H1 (cell line): ENCODE data around the gene PPM1N. TPM values are rescaled to one million over a fixed set of nuclear protein-coding genes. Genes with fewer than 3 reads are reported as not detected.

Source experiments
- CTCF ChIA-PET: fragments of 300-600 bp; sonication (Branson Sonifier 250); formaldehyde crosslinking; loops from one replicate; lab custom pipeline; 2021; ENCODE audit not compliant: partially characterized antibody; lab: Charles Lee
- POLR2A ChIA-PET: fragments of 300-600 bp; sonication (Branson Sonifier 250); formaldehyde crosslinking; loops from one replicate; lab custom pipeline; 2021; ENCODE audit warnings: inconsistent platforms; ENCODE audit not compliant: partially characterized antibody; lab: Charles Lee
- DNase-seq, 2 experiments: peaks; one replicate each; pipeline versions ENCODE4 v3.0.0 to v3.0.0-alpha.2; 2010 to 2022; ENCODE audit warnings: low spot score in 2 of 2, low read depth in 1 of 2, mixed read lengths in 1 of 2
- FAIRE-seq: peaks from 2 replicates; lab custom pipeline; 2011; peaks lifted over from hg19 to GRCh38; lab: Jason Lieb, UNC
- H2AFZ ChIP-seq: 2 replicates; pipeline ENCODE4 v1.8.1; 2012; ENCODE audit warnings: low read length, inconsistent platforms
- H2AK5ac ChIP-seq: 2 replicates; pipeline ENCODE4 v1.6.1; 2013; ENCODE audit warnings: low read depth, low read length
- H2BK120ac ChIP-seq: replicated peaks from 2 replicates; pipeline ENCODE3; 2013; ENCODE audit warnings: low read depth, low read length, inconsistent platforms
- H2BK12ac ChIP-seq: 2 replicates; pipeline ENCODE4 v1.6.1; 2013; ENCODE audit warnings: low read depth, low read length
- H2BK15ac ChIP-seq: 2 replicates; pipeline ENCODE4 v1.6.1; 2013; ENCODE audit warnings: low read length
- H2BK20ac ChIP-seq: 2 replicates; pipeline ENCODE4 v1.6.1; 2013; ENCODE audit warnings: low read length
- H2BK5ac ChIP-seq: 2 replicates; pipeline ENCODE4 v1.6.1; 2013; ENCODE audit warnings: low read depth, low read length
- H3K14ac ChIP-seq: 2 replicates; pipeline ENCODE4 v1.6.1; 2013; ENCODE audit warnings: inconsistent platforms; ENCODE audit not compliant: insufficient read length
- H3K18ac ChIP-seq: 2 replicates; pipeline ENCODE4 v1.6.1; 2013; ENCODE audit warnings: low read length; ENCODE audit errors: extremely low read depth
- H3K23ac ChIP-seq: 2 replicates; pipeline ENCODE4 v1.6.1; 2013; ENCODE audit warnings: inconsistent platforms; ENCODE audit not compliant: insufficient read length
- H3K23me2 ChIP-seq: 2 replicates; pipeline ENCODE4 v1.6.1; 2013; ENCODE audit warnings: low read depth, low read length
- H3K27ac ChIP-seq: 2 replicates; pipeline ENCODE4 v1.6.1; 2011; ENCODE audit warnings: low read depth, low read length, inconsistent platforms
- H3K27me3 ChIP-seq, 4 experiments: replicated peaks in 1 of 4; 1 replicate in 1 of 4; 2 replicates in 3 of 4; pipeline versions ENCODE4 v1.6.1 to v1.8.1; 2011 to 2013; ENCODE audit warnings: low read length in 3 of 4, mild to moderate bottlenecking in 3 of 4, inconsistent platforms in 2 of 4, mixed read lengths in 2 of 4, moderate library complexity in 1 of 4; ENCODE audit not compliant: control insufficient read depth in 3 of 4, insufficient read depth in 3 of 4; ENCODE audit errors: extremely low read depth in 1 of 4
- H3K36me3 ChIP-seq, 4 experiments: 2 replicates each; pipeline versions ENCODE4 v1.6.1 to v1.8.1; 2011 to 2013; ENCODE audit warnings: mild to moderate bottlenecking in 4 of 4, low read length in 3 of 4, moderate library complexity in 2 of 4, control low read depth in 1 of 4, inconsistent platforms in 1 of 4; ENCODE audit not compliant: insufficient read depth in 4 of 4, control insufficient read depth in 2 of 4
- H3K4ac ChIP-seq: replicated peaks from 2 replicates; pipeline ENCODE3; 2013; ENCODE audit warnings: low read length, low read depth, mixed read lengths, inconsistent platforms; ENCODE audit not compliant: insufficient read length
- H3K4me1 ChIP-seq, 4 experiments: replicated peaks in 1 of 4; 1 replicate in 1 of 4; 2 replicates in 3 of 4; pipeline versions ENCODE4 v1.6.1 to v1.8.1; 2011 to 2013; ENCODE audit warnings: low read length in 3 of 4, inconsistent platforms in 2 of 4, mixed read lengths in 1 of 4; ENCODE audit not compliant: insufficient read depth in 4 of 4, control insufficient read depth in 3 of 4
- H3K4me2 ChIP-seq, 2 experiments: 2 replicates each; pipeline versions ENCODE4 v1.6.1 to v1.8.1; 2011 to 2013; ENCODE audit warnings: low read depth in 2 of 2, low read length in 2 of 2, control low read depth in 1 of 2, inconsistent platforms in 1 of 2, mild to moderate bottlenecking in 1 of 2; ENCODE audit not compliant: insufficient read depth in 1 of 2
- H3K4me3 ChIP-seq, 4 experiments: fragments of 200-600, 300-600 bp in 1 of 4; sonication (generic), shearing (Covaris generic), sonication (Bioruptor Twin) in 1 of 4; 2 replicates each; pipeline versions ENCODE4 v1.5.1 to v1.8.1; 2011 to 2016; ENCODE audit warnings: low read length in 4 of 4, low read depth in 3 of 4, control low read depth in 2 of 4, inconsistent platforms in 2 of 4, mild to moderate bottlenecking in 2 of 4, mixed read lengths in 1 of 4, moderate library complexity in 1 of 4; ENCODE audit not compliant: insufficient read depth in 2 of 4; ENCODE audit errors: extremely low read depth in 1 of 4
- H3K56ac ChIP-seq: replicated peaks from 2 replicates; pipeline ENCODE3; 2013; ENCODE audit warnings: low read depth, mild to moderate bottlenecking, mixed read lengths, low read length, inconsistent platforms; ENCODE audit not compliant: insufficient read length
- H3K79me1 ChIP-seq: 2 replicates; pipeline ENCODE4 v1.6.1; 2013; ENCODE audit warnings: low read depth, low read length, control low read depth
- H3K79me2 ChIP-seq, 2 experiments: 2 replicates each; pipeline versions ENCODE4 v1.6.1 to v1.8.1; 2012 to 2013; ENCODE audit warnings: low read length in 2 of 2, mild to moderate bottlenecking in 2 of 2, inconsistent platforms in 1 of 2; ENCODE audit not compliant: insufficient read depth in 2 of 2, control insufficient read depth in 1 of 2
- H3K9ac ChIP-seq, 4 experiments: replicated peaks in 1 of 4; 1 replicate in 1 of 4; 2 replicates in 3 of 4; pipeline versions ENCODE4 v1.6.1 to v1.8.1; 2011 to 2013; ENCODE audit warnings: low read depth in 3 of 4, low read length in 3 of 4, control low read depth in 2 of 4, mild to moderate bottlenecking in 2 of 4, moderate library complexity in 2 of 4, inconsistent platforms in 1 of 4; ENCODE audit errors: extremely low read depth in 1 of 4
- H3K9me3 ChIP-seq, 2 experiments: 2 replicates each; pipeline versions ENCODE4 v1.6.1 to v1.8.1; 2012 to 2013; ENCODE audit warnings: mild to moderate bottlenecking in 2 of 2, moderate library complexity in 2 of 2, control low read depth in 1 of 2, inconsistent platforms in 1 of 2, low read depth in 1 of 2, low read length in 1 of 2, mixed read lengths in 1 of 2; ENCODE audit not compliant: insufficient read depth in 2 of 2
- H4K20me1 ChIP-seq, 2 experiments: replicated peaks in 1 of 2; 2 replicates each; pipeline versions ENCODE3 to v1.8.1; 2011 to 2013; ENCODE audit warnings: inconsistent platforms in 2 of 2, low read length in 2 of 2, mild to moderate bottlenecking in 1 of 2; ENCODE audit not compliant: insufficient read depth in 2 of 2, control insufficient read depth in 1 of 2
- H4K5ac ChIP-seq: 2 replicates; pipeline ENCODE4 v1.6.1; 2013; ENCODE audit warnings: low read length, low read depth, mixed read lengths, inconsistent platforms; ENCODE audit not compliant: insufficient read length
- H4K8ac ChIP-seq: 2 replicates; pipeline ENCODE4 v1.8.0; 2013; ENCODE audit warnings: mild to moderate bottlenecking, moderate library complexity, low read length, inconsistent platforms; ENCODE audit not compliant: insufficient read depth; ENCODE audit errors: extremely low read depth
- H4K91ac ChIP-seq: replicated peaks from 2 replicates; pipeline ENCODE3; 2013; ENCODE audit warnings: low read length, mixed read lengths, inconsistent platforms; ENCODE audit not compliant: insufficient read length
- CBX5 ChIP-seq: fragments of 300-800, 300-1000 bp; sonication (generic); IDR thresholded peaks from 2 replicates; pipeline ENCODE4 v1.7.1; 2016; ENCODE audit warnings: antibody characterized with exemption, low read length, low read depth
- POLR2A ChIP-seq, 2 experiments: IDR thresholded peaks; 1 replicate in 1 of 2; 2 replicates in 1 of 2; pipeline ENCODE4 v1.6.1; 2011; ENCODE audit warnings: low read depth in 2 of 2, low read length in 2 of 2, mild to moderate bottlenecking in 2 of 2; ENCODE audit errors: control extremely low read depth in 1 of 2
- WGBS, 2 experiments: shearing (Covaris generic) in 1 of 2; methylation state at CpG; one replicate each; pipeline versions ENCODE4 v1.1.6 to v1.1.7; 2013 to 2015; ENCODE audit warnings: low lambda C conversion rate in 2 of 2, mixed read lengths in 2 of 2, inconsistent platforms in 1 of 2, low coverage in 1 of 2, missing lambda C conversion rate in 1 of 2; ENCODE audit not compliant: insufficient replicate concordance in 2 of 2, insufficient coverage in 1 of 2, insufficient read length in 1 of 2; ENCODE audit errors: extremely low coverage in 1 of 2, missing lambda C conversion rate in 1 of 2; 5-methylcytosine and 5-hydroxymethylcytosine counted together
- polyA plus RNA-seq, 7 experiments: library from polyadenylated mRNA; depleted of rRNA in 3 of 7; stranded (reverse) in 5 of 7; unstranded in 2 of 7; fragments of >200 nt in 5 of 7; fragments of 200-250 nt in 2 of 7; gene quantifications; 1 replicate in 5 of 7; 2 replicates in 1 of 7; 4 replicates in 1 of 7; pipeline versions ENCODE4 v1.2.1 to v1.2.3, GENCODE V29; 2011 to 2013; ENCODE audit warnings: missing spikeins in 2 of 7, mixed read lengths in 2 of 7
- total RNA-seq: library from RNA; stranded (reverse); fragmentation: NEBNext Ultra II Directional; extraction: Animal tissue kit (Norgen Biotek cat#: 25700); gene quantifications from 2 replicates; pipeline ENCODE4 v1.2.1, GENCODE V29; 2021
- TF ChIP-seq, protein P1 (sequence below): IDR thresholded peaks from 2 replicates; pipeline ENCODE4 v1.6.1; 2012; ENCODE audit warnings: inconsistent platforms
- TF ChIP-seq, protein P2 (sequence below), 3 experiments: IDR thresholded peaks; 1 replicate in 2 of 3; 2 replicates in 1 of 3; pipeline versions ENCODE4 v1.5.1 to v1.6.1; 2011; ENCODE audit warnings: low read length in 3 of 3, mild to moderate bottlenecking in 3 of 3, inconsistent platforms in 2 of 3, low read depth in 1 of 3, moderate library complexity in 1 of 3; ENCODE audit not compliant: insufficient read depth in 1 of 3; ENCODE audit errors: control extremely low read depth in 1 of 3
- TF ChIP-seq, protein P3 (sequence below): IDR thresholded peaks from 2 replicates; pipeline ENCODE4 v1.6.1; 2011; ENCODE audit warnings: low read length, improper control_type of control experiment

PPM1N gene
- total and polyA plus RNA-seq, 2 of the 8 experiments (the other 6 are each of a cell fraction or from before 2014, with no cell fraction given), result 12.2 to 14.4 TPM

DNA sequence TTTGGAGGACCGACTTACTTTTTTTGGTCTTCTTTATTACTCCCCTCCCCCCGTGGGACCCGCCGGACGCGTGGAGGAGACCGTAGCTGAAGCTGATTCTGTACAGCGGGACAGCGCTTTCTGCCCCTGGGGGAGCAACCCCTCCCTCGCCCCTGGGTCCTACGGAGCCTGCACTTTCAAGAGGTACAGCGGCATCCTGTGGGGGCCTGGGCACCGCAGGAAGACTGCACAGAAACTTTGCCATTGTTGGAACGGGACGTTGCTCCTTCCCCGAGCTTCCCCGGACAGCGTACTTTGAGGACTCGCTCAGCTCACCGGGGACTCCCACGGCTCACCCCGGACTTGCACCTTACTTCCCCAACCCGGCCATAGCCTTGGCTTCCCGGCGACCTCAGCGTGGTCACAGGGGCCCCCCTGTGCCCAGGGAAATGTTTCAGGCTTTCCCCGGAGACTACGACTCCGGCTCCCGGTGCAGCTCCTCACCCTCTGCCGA is 30.0 kb upstream of the PPM1N start:
- no peaks in the 10 kb centered on the region for H3K9me3 ChIP-seq
- no peak overlapping the region; the same call in 1 of the 2 replicates for H2BK5ac ChIP-seq
- H3K4ac ChIP-seq, result no peak overlapping the region
- H3K14ac ChIP-seq, result no peak overlapping the region
- peak overlapping the region; percentile 92; the same call in 1 of the 2 replicates for H2BK12ac ChIP-seq
- H3K9ac ChIP-seq, result peak overlapping the region in 3 of 4 experiments; percentile 51 to 92 (median 85); a peak in 5 of 7 replicates
- H2BK20ac ChIP-seq, result no peak overlapping the region
- H3K56ac ChIP-seq, result no peak overlapping the region
- H3K18ac ChIP-seq, result no peak overlapping the region
- H3K27ac ChIP-seq, result peak overlapping the region; percentile 96; the same call in 1 of the 2 replicates
- no peak for FAIRE-seq
- no peak overlapping the region for H4K91ac ChIP-seq
- ChIA-PET CTCF (interaction anchor here (0.6 to 32.9 kb wide), 13 partner anchors 10 to 249 kb away, joined by 3 to 760 read pairs (median 5); partner anchors contain the start of genes ERCC1 and RTN2), POLR2A (interaction anchor here (0.8 to 4.4 kb wide), 28 partner anchors 10 to 201 kb away, joined by 3 to 52 read pairs (median 5); partner anchors contain the start of genes ERCC1, PPM1N, PPP1R13L and RTN2)
- no peaks in the 10 kb centered on the region for H3K79me1 ChIP-seq
- peaks cover 0 to 3% of the 10 kb centered on the region in 2 experiments for H4K20me1 ChIP-seq
- H3K23ac ChIP-seq, result no peak overlapping the region
- peak overlapping the region; percentile 48 to 95 (median 73); a peak in 7 of 8 replicates for H3K4me3 ChIP-seq
- no peak overlapping the region for H2BK15ac ChIP-seq
- no peak overlapping the region for H2AFZ ChIP-seq
- peak overlapping the region; percentile 93; the same call in 1 of the 2 replicates for H4K8ac ChIP-seq
- no peak overlapping the region for H4K5ac ChIP-seq
- TF ChIP-seq POLR2A (IDR thresholded peaks at IDR 0.05; ENCODE audit: control extremely low read depth in 1 of 2, low read depth in 2 of 2, low read length in 2 of 2), result peak; percentile 3 to 19; a peak in 2 of 3 replicates
- TF ChIP-seq, protein P1, sequence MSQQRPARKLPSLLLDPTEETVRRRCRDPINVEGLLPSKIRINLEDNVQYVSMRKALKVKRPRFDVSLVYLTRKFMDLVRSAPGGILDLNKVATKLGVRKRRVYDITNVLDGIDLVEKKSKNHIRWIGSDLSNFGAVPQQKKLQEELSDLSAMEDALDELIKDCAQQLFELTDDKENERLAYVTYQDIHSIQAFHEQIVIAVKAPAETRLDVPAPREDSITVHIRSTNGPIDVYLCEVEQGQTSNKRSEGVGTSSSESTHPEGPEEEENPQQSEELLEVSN, result no peak
- TF ChIP-seq, protein P2, sequence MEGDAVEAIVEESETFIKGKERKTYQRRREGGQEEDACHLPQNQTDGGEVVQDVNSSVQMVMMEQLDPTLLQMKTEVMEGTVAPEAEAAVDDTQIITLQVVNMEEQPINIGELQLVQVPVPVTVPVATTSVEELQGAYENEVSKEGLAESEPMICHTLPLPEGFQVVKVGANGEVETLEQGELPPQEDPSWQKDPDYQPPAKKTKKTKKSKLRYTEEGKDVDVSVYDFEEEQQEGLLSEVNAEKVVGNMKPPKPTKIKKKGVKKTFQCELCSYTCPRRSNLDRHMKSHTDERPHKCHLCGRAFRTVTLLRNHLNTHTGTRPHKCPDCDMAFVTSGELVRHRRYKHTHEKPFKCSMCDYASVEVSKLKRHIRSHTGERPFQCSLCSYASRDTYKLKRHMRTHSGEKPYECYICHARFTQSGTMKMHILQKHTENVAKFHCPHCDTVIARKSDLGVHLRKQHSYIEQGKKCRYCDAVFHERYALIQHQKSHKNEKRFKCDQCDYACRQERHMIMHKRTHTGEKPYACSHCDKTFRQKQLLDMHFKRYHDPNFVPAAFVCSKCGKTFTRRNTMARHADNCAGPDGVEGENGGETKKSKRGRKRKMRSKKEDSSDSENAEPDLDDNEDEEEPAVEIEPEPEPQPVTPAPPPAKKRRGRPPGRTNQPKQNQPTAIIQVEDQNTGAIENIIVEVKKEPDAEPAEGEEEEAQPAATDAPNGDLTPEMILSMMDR (IDR thresholded peaks at IDR 0.05; ENCODE audit: control extremely low read depth in 1 of 3, insufficient read depth in 1 of 3, low read depth in 1 of 3, low read length in 3 of 3), result peak in 1 of 3 experiments; percentile 14; a peak in 1 of 4 replicates
- TF ChIP-seq CBX5, result no peak
- TF ChIP-seq, protein P3, sequence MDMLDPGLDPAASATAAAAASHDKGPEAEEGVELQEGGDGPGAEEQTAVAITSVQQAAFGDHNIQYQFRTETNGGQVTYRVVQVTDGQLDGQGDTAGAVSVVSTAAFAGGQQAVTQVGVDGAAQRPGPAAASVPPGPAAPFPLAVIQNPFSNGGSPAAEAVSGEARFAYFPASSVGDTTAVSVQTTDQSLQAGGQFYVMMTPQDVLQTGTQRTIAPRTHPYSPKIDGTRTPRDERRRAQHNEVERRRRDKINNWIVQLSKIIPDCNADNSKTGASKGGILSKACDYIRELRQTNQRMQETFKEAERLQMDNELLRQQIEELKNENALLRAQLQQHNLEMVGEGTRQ, result no peak
- H3K79me2 ChIP-seq, result no peaks in the 10 kb centered on the region
- H2BK120ac ChIP-seq, result no peak overlapping the region
- H2AK5ac ChIP-seq, result no peak overlapping the region
- peaks cover 0 to 19% (median 15%) of the 10 kb centered on the region in 4 experiments; a peak in 4 of 7 replicates for H3K27me3 ChIP-seq
- H3K23me2 ChIP-seq, result peaks cover 24% of the 10 kb centered on the region; the same call in 1 of the 2 replicates
- 6% methylated on average over 31 of the region's 31 CpGs; no CpG with 5 or more reads in 1 of the 2 experiments for WGBS, 2 experiments
- H3K4me2 ChIP-seq, result peak overlapping the region; percentile 72 to 97
- peak in 1 of 2 experiments; percentile 67 for DNase-seq
- H3K36me3 ChIP-seq, result no peaks in the 10 kb centered on the region
- H3K4me1 ChIP-seq, result peaks cover 0 to 15% (median 9%) of the 10 kb centered on the region in 4 experiments; a peak in 6 of 7 replicates
